Heart left ventricle (tissue), 16 donors: Measurements from ENCODE around the gene ATP13A1. TPM values are rescaled to one million over a fixed set of nuclear protein-coding genes. Genes with fewer than 3 reads are reported as not detected.
"Not testable (repeated sequence)": the region's sequence is repeated elsewhere in the genome, so short reads cannot be mapped to it uniquely, and the experiment has no call there.

ENCODE experiments used
- ATAC-seq, 4 donors: fragments of 200-7000 bp; cut with Tn5 transposase; one replicate each; pipeline ENCODE4 v1.9.1; 2020 to 2022; ENCODE audit warnings: moderate library complexity in 4 of 4, mild to moderate bottlenecking in 3 of 4, moderate number of reproducible peaks in 1 of 4
- DNase-seq, 5 donors: peaks; one replicate each; pipeline ENCODE4 v3.0.0-alpha.2; 2020
- H3K27ac ChIP-seq, 12 donors: fragments of 200-600 bp; sonication (generic) in 4 of 12; one replicate each; pipeline versions ENCODE4 v1.5.0 to v1.8.0; 2016 to 2022; ENCODE audit warnings: mild to moderate bottlenecking in 2 of 12
- H3K27me3 ChIP-seq, 9 donors: fragments of 200-600 bp; sonication (generic) in 2 of 9; one replicate each; pipeline versions ENCODE4 v1.5.1 to v1.8.0; 2016 to 2022; ENCODE audit warnings: mild to moderate bottlenecking in 3 of 9
- H3K36me3 ChIP-seq, 9 donors: fragments of 200-600 bp; sonication (generic) in 2 of 9; one replicate each; pipeline versions ENCODE4 v1.5.0 to v1.8.0; 2018 to 2022; ENCODE audit warnings: mild to moderate bottlenecking in 2 of 9
- H3K4me1 ChIP-seq, 12 donors: fragments of 200-600 bp; sonication (generic) in 4 of 12; one replicate each; pipeline versions ENCODE4 v1.5.0 to v1.8.0; 2016 to 2022; ENCODE audit warnings: mild to moderate bottlenecking in 3 of 12
- H3K4me3 ChIP-seq, 12 donors: fragments of 200-600 bp; sonication (generic) in 4 of 12; one replicate each; pipeline versions ENCODE4 v1.5.0 to v1.8.0; 2017 to 2022; ENCODE audit warnings: mild to moderate bottlenecking in 9 of 12, moderate library complexity in 4 of 12
- H3K9me3 ChIP-seq, 12 donors: fragments of 200-600 bp; sonication (generic) in 4 of 12; one replicate each; pipeline versions ENCODE4 v1.5.0 to v1.8.0; 2016 to 2022; ENCODE audit warnings: mild to moderate bottlenecking in 1 of 12
- POLR2A ChIP-seq, 2 donors: fragments of 450-650 bp; IDR thresholded peaks; one replicate each; pipeline ENCODE4 v1.6.1; 2017; ENCODE audit warnings: antibody characterized with exemption in 2 of 2, mild to moderate bottlenecking in 2 of 2, moderate library complexity in 2 of 2
- WGBS, 4 donors: extraction: QIAGEN DNeasy Blood & Tissue Kit in 2 of 4; methylation state at CpG; one replicate each; pipeline versions ENCODE4 v1.1.5 to v1.1.7; 2013 to 2018; 5-methylcytosine and 5-hydroxymethylcytosine counted together
- intact Hi-C, 10 donors: fragments of 100-400 bp; cut with DNase I; formaldehyde crosslinking; loops; one replicate each; pipeline versions ENCODE4 v1.11.1 to v1.14.2; 2022
- polyA plus RNA-seq, 2 donors: library from polyadenylated mRNA; stranded (reverse); fragments of 200-250 nt; gene quantifications; one replicate each; pipeline ENCODE4 v1.2.3, GENCODE V29; 2013
- total RNA-seq, 9 donors: library from RNA; depleted of rRNA in 2 of 9; stranded (reverse); fragments of >200 nt in 2 of 9; fragmentation: NEBNext Ultra II Directional in 3 of 9; extraction: Animal tissue kit (Norgen Biotek cat#: 25700) in 3 of 9; gene quantifications; one replicate each; pipeline versions ENCODE4 v1.1.0 to v1.2.4, GENCODE V29; 2016 to 2023
- TF ChIP-seq, protein P1 (sequence below), 12 donors: fragments of 200-600 bp; sonication (generic) in 4 of 12; IDR thresholded peaks; one replicate each; pipeline versions ENCODE4 v1.5.0 to v1.8.0; 2018 to 2022; ENCODE audit warnings: antibody characterized with exemption in 12 of 12, mild to moderate bottlenecking in 5 of 12
- donor health status: ischemic (EF 13 %, LVEDD 7.1; RV severe dilation, severe dysfunction).
- donor health status: healthy with polysubstance abuse.
- donor health status: DM: no; HTN: yes; CAD: no.
- donor health status: DM: no; HTN: no; CAD: no.
- donor health status: ischemic (EF 25% LVEDD 6.9; RV normal size, moderate dysfunction).
- donor health status: ischemic (EF 25% LVEDD 5.7; RV mildly dilated, moderate dysfunction).
- donor health status: healthy.
- donor health status: DM: yes; HTN: yes; CAD: no.
- donor health status: ischemic (EF 35%, LVEDD 5.7; RV mildly dilated, moderate dysfunction).
- donor health status: nonischemic (EF 11% LVEDD 7.7; RV severe dilation, severe dysfunction).
- donor health status: DM: yes; HTN: yes; CAD: no.
- donor health status: PGD.
- donor health status: ischemic (EF 29% LVEDD 5.4; RV normal size, mild dysfunction).
- donor health status: nonischemic (EF 23%, LVEDD 6.1; RV moderate dilation, normal function).

The ATP13A1 gene
- total and polyA plus RNA-seq, 11 donors: 15.7 to 65.8 (median 22.0) TPM

GRCh38 chr19:19606021-19606420 lies 57.5 kb downstream of the ATP13A1 start:
- intact Hi-C loops: no loop called here
- Histone ChIP-seq H3K9me3 (no peaks in the 10 kb centered on the region), H3K4me3 (no peak overlapping the region), H3K27ac (no peak overlapping the region), H3K36me3 (no peaks in the 10 kb centered on the region), H3K27me3 (no peaks in the 10 kb centered on the region), H3K4me1 (peaks cover 0 to 5% (median 0%) of the 10 kb centered on the region in 12 donors)
- ATAC-seq: no peak
- TF ChIP-seq, protein P1, sequence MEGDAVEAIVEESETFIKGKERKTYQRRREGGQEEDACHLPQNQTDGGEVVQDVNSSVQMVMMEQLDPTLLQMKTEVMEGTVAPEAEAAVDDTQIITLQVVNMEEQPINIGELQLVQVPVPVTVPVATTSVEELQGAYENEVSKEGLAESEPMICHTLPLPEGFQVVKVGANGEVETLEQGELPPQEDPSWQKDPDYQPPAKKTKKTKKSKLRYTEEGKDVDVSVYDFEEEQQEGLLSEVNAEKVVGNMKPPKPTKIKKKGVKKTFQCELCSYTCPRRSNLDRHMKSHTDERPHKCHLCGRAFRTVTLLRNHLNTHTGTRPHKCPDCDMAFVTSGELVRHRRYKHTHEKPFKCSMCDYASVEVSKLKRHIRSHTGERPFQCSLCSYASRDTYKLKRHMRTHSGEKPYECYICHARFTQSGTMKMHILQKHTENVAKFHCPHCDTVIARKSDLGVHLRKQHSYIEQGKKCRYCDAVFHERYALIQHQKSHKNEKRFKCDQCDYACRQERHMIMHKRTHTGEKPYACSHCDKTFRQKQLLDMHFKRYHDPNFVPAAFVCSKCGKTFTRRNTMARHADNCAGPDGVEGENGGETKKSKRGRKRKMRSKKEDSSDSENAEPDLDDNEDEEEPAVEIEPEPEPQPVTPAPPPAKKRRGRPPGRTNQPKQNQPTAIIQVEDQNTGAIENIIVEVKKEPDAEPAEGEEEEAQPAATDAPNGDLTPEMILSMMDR (IDR thresholded peaks at IDR 0.05): no peak
- TF ChIP-seq POLR2A (IDR thresholded peaks at IDR 0.05): no peak
- WGBS, 4 donors: 38 to 71% (median 59%) methylated on average over 1 of the region's 1 CpG
- DNase-seq: no peak

- intact Hi-C loops: no loop called here
- 56 to 69% (median 66%) methylated on average over 3 of the region's 3 CpGs for WGBS, 4 donors
- DNase-seq (no peak), ATAC-seq (no peak)
- Histone ChIP-seq H3K27me3 (no peaks in the 10 kb centered on the region), H3K36me3 (no peaks in the 10 kb centered on the region), H3K4me1 (peaks cover 0 to 5% (median 0%) of the 10 kb centered on the region in 12 donors), H3K27ac (peak overlapping the region in 1 of 12 donors; percentile 49), H3K4me3 (no peak overlapping the region), H3K9me3 (no peaks in the 10 kb centered on the region)
- TF ChIP-seq POLR2A (IDR thresholded peaks at IDR 0.05): no peak
- TF ChIP-seq, protein P1 (IDR thresholded peaks at IDR 0.05): no peak
Observed at GRCh38 chr19:19602713-19603324, 60.7 kb downstream of the ATP13A1 start.

GRCh38 chr19:19602136-19602712 lies 61.3 kb downstream of the ATP13A1 start:
- no peaks in the 10 kb centered on the region for H3K27me3 ChIP-seq
- H3K27ac ChIP-seq: peak overlapping the region in 1 of 12 donors; percentile 49
- DNase-seq: no peak
- no peaks in the 10 kb centered on the region for H3K9me3 ChIP-seq
- no peak for ATAC-seq
- H3K4me3 ChIP-seq: no peak overlapping the region
- 80 to 89% (median 82%) methylated on average over 9 of the region's 9 CpGs for WGBS, 4 donors
- peaks cover 0 to 11% (median 0%) of the 10 kb centered on the region in 12 donors for H3K4me1 ChIP-seq
- intact Hi-C loops: no loop called here
- no peaks in the 10 kb centered on the region for H3K36me3 ChIP-seq
- TF ChIP-seq, protein P1 (IDR thresholded peaks at IDR 0.05): no peak
- no peak for TF ChIP-seq POLR2A (IDR thresholded peaks at IDR 0.05)

GRCh38 chr19:19600793-19601330 lies 62.6 kb downstream of the ATP13A1 start:
- Histone ChIP-seq H3K4me3 (no peak overlapping the region), H3K36me3 (no peaks in the 10 kb centered on the region), H3K27me3 (no peaks in the 10 kb centered on the region), H3K9me3 (no peaks in the 10 kb centered on the region), H3K4me1 (peaks cover 0 to 13% (median 0%) of the 10 kb centered on the region in 12 donors), H3K27ac (no peak overlapping the region)
- intact Hi-C loops: no loop called here
- TF ChIP-seq POLR2A (IDR thresholded peaks at IDR 0.05): no peak
- TF ChIP-seq, protein P1 (IDR thresholded peaks at IDR 0.05): no peak
- 73 to 84% (median 80%) methylated on average over 1 of the region's 1 CpG for WGBS, 4 donors
- DNase-seq (no peak), ATAC-seq (no peak)

- H3K9me3 ChIP-seq, H3K36me3 ChIP-seq, intact Hi-C loops, H3K27me3 ChIP-seq, H3K4me3 ChIP-seq, ATAC-seq, DNase-seq: not testable (repeated sequence)
- Histone ChIP-seq H3K27ac (peak overlapping the region in 1 of 12 donors; percentile 77), H3K4me1 (peaks cover 0 to 26% (median 0%) of the 10 kb centered on the region in 12 donors)
- WGBS, 4 donors: 89 to 92% (median 91%) methylated on average over 20 of the region's 20 CpGs
Observed at GRCh38 chr19:19598728-19599451, 64.6 kb downstream of the ATP13A1 start.
